WTC11 (cell line): ENCODE results near the gene LSR.

Source experiments
- ZNF396 ChIP-seq: fragments of 250-450 bp; sonication (Bioruptor Pico); IDR thresholded peaks from 2 replicates; pipeline ENCODE4 v1.8.0; 2021; ENCODE audit warnings: mild to moderate bottlenecking, moderate library complexity, borderline replicate concordance
- TF ChIP-seq, protein P1 (sequence below): fragments of 200-600 bp; IDR thresholded peaks from 2 replicates; pipeline ENCODE4 v1.8.0; 2022; ENCODE audit warnings: antibody characterized with exemption

DNA sequence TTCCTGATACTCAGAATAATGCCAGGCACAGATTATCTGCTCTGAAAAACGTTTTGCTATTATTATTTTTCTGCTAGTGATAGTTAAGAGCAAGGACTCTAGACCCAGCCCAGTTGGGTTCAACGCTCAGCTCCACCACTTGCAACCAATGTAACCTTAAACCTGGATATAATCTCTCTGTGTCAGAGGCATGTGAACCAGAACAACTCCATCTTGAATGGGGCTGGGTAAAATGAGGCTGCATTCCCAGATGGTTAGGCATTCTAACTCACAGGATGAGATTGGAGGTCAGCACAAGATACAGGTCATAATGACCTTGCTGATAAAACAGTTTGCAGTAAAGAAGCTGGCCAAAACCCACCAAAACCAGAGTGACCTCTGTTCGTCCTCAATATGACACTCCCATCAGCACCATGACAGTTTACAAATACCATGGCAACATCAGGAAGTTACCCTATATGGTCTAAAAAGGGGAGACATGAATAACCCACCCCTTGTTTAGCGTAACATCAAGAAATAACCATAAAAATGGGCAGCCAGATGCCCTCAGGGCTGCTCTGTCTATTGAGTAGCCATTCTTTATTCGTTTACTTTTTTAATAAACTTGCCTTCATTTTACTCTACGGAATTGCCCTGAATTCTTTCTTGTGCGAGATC is 33.9 kb upstream of the LSR start:
- TF ChIP-seq, protein P1, sequence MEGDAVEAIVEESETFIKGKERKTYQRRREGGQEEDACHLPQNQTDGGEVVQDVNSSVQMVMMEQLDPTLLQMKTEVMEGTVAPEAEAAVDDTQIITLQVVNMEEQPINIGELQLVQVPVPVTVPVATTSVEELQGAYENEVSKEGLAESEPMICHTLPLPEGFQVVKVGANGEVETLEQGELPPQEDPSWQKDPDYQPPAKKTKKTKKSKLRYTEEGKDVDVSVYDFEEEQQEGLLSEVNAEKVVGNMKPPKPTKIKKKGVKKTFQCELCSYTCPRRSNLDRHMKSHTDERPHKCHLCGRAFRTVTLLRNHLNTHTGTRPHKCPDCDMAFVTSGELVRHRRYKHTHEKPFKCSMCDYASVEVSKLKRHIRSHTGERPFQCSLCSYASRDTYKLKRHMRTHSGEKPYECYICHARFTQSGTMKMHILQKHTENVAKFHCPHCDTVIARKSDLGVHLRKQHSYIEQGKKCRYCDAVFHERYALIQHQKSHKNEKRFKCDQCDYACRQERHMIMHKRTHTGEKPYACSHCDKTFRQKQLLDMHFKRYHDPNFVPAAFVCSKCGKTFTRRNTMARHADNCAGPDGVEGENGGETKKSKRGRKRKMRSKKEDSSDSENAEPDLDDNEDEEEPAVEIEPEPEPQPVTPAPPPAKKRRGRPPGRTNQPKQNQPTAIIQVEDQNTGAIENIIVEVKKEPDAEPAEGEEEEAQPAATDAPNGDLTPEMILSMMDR, result no peak
- no peak for TF ChIP-seq ZNF396 (CRISPR knock-in tag)
